G401.6 (cell line): ENCODE results near the gene ATP6V1G1.
"Not testable (repeated sequence)": the region's sequence is repeated elsewhere in the genome, so short reads cannot be mapped to it uniquely, and the experiment has no call there.

Experiments used
- FAIRE-seq: peaks from 2 replicates; lab custom pipeline; 2012; peaks lifted over from hg19 to GRCh38; lab: Jason Lieb, UNC

The ATP6V1G1 gene, protein sequence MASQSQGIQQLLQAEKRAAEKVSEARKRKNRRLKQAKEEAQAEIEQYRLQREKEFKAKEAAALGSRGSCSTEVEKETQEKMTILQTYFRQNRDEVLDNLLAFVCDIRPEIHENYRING

DNA sequence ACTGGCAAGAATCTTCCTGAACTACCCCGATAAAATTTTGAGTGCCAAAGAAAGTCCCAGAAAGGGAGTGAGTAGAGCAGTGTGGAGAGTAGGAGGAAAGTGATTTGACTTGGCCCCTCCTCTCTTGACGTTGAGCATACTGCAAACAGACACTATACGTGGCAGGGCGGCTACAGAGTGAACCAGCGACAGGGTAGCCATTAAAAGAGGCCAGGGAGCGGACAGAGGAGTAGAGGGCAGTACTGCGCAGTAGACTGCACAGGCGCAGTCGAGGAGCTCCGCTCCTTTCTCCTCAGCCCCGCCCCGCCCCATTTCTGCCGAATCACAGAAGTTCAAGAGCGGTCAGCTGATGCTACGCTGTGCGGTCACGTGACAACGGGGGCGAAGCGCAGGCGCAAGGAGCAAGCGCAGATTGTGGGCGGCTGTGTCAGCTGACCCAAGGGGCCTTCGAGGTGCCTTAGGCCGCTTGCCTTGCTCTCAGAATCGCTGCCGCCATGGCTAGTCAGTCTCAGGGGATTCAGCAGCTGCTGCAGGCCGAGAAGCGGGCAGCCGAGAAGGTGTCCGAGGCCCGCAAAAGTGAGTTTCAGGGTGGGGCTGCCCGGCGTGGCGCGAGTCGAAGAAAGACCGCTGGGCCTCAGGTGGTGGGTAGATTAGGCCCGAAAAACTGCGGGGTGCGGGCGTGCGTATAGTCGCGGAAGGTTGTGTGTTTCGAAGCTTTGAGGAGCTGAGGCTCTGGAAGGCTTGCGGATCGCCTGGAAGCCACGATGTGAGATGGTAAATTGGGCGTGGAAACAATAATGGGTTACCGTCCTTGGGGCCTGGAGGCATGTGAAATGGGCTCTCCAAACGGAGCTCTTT lies at the start of gene ATP6V1G1:
Gene ATP6V1G1, plus strand, starts transcription at position 425 of the 858 bp plus-strand sequence. Its CDS starts 70 bp downstream, at position 495.
- FAIRE-seq, result peak; percentile 97

DNA sequence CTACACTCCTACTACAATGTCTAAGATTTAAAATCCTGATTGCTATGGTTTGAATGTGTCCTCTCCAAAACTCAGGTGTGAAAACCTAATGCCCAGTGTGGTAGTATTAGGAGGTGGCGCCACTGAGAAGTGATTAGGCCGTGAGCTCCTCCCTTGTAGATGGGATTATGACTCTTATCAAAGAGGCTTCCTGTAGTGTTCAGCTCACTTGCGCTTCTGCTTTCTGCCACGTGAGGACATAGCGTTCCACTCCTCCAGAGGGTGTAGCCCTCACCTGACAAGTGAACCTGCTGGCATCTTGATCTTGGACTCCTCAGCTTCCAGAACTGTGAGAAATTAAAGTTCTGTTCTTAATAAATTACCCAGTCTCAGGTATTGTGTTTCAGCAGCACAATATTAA lies 49.3 kb upstream of the ATP6V1G1 start:
- FAIRE-seq, result no peak

DNA sequence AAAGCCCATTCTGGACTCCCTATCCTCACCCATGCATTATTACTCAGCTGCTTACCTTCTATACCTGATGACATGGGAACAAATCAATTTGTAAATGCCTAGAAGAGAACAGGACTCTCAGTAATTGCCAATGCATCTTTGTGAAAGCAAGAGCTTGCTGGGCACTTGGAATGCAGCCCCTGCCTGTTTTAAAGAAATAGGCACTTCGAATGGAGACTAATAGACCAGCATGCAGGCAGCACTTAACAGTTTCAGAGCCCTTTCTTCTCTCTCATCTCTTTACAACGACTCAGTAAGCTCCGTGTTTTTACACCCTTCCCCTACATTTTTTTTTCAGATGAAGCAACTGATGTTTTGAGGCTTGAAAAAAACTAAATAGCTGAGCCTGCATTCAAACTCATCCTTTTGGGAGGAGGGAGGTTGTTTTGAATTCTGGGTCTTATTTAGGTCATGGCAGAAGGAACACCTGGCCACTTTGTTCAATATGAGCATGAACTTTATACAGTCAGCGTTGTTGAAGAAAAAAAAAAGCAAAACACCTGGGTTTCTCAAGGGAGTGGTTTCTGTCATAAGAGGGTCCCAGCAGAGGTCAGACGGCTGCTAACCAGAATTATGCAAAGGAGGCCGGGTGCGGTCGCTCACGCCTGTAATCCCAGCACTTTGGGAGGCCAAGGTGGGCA lies 47.7 kb upstream of the ATP6V1G1 start:
- FAIRE-seq, result no peak

DNA sequence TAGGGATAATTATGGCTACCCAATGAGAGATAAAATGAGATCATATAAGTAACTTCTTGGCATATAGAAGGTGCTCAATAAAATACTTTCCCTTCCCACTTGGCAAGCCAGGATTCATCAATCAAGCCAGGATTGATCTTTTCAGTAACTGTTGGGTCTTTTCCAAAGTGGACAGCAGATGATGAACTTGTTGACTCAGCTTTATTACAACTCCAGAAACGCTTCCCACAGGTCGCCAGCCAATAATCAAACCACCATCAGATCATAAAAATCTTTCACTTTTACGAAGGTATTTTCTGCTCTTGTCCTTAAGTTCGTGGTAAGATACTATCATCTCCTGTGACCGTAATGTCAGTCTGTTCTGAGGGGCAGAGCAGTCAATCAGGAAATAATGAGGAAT lies 42.5 kb upstream of the ATP6V1G1 start:
- no peak for FAIRE-seq

DNA sequence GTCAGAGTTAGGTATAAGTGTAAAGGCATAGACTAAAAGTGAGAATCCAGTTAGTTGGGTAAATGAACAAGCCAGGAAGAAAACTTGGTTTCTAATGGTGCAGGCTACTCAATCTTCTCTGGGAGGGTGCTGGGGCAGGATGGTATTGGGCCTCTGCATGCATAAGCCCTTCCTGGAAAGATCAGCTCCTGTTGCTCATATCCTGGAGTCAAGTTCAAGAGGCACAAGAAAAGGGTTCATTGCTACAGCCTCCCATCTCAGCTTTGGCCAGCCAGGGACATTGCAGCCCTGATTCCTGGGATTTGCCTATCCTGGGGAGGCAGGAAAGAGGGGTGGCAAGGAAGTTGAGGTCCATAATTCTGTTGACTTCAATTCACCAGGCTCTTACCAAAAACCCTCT lies 40.7 kb upstream of the ATP6V1G1 start:
- no peak for FAIRE-seq

DNA sequence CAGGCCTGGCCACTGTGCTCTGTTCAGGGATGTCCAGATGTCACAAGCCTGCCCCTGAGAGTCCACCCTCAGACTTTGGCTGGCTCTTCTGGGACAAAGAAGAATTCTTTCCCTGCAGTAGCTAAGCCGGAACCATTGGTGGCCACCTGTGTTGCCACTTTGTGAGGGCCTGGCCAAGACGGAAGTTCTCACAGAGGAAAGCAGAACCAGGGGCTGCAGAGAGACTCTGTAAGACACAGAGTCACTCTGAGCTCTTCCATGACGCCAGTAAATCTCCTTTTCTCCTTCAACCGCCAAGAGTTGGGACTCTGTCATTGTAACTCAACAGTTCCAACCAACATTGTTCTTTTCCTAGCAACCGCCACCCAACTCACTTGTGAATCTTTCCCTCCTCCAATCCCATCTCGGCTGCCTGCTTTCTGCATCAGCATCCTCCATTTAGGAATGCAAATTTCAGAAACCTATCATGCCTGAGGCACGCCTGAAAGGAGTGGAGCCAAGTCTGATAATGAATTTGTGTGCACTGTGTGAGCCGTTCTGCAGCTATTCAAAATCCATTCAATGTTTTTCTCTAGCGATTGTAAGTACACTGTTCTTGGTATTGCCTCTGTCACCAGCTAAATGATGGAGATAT lies 37.8 kb upstream of the ATP6V1G1 start:
- no peak for FAIRE-seq

DNA sequence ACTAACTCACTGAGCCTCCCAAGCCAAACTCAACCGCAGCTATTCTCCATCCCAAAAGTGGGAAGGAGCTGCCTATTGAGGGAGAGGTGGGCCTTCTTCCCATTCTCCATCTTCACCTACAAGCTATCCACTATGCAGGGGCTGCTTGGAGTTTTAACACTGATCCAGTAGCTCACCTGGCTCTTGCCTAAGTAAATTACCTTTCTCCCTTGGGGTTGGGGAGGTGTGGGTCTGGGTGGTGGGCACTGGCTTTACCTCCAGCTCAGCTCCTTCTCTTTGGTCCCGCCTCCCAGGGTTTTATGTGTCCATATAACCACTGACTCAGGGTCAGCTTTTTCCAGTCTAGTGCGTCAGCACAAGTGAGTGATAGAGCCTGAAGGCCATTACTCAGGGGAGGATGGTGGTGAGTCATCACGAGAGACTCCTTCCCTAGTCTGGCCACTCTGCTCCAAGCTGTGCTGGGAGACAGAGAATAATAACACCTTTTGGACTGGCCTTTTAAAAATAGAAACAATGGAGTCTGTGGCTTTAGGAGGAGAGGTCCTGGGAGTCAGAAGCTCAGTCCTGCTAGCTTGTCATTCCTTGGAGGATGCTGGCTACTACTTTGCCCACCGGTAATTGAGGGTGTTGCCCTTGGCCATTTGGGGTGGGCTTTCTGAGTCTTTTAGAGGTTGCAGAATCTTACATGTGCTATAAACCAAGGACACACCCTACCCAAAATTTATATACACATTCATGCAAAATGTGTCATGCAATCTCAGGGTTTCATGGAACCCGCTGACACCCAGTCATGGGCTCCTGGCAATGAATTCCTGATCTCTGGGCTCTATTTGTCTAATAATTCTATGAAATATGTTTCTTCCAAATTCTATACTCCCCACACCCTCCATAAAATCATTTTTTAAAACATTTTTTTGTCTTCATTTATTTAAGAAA lies 35.6 kb upstream of the ATP6V1G1 start:
- FAIRE-seq, result peak; percentile 95

DNA sequence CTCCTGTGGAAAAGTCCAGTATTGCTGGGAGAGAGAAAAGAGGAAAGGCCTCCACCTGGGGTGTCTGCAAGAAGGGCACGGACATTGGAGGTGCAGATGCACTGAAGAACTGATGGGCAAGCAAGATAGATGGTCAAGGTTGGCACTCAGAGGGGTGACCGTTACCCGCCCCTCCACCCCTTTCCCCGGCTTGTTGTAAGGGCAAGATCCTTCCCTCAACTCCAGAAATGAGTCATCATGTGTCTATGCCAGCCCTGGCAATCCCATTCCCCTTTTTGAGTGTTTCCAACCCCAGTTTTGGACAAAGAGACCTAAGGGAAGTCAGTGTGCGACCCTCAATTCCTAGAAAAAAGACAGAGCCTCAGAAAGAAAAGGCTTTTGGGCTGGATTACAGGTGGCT lies 34.9 kb upstream of the ATP6V1G1 start:
- FAIRE-seq, result no peak

DNA sequence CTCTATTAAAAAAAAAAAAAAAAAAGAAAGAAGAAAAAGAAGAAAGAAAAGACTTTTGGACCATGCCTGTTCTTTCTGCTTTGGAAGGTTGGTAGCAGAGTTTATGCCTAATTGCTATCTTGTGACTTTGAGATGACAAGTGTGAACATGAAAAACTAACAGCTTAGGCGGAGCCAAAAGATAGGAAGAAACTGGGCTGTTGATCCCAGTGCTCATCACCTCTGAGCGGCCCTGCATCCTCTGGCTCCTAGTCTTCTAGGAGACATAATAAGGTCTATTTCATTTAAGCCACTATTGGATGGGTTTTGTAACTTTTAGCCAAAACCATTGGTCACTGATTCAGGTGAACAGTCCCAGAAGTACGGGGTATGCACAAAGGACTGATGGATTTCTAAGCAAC lies 34.4 kb upstream of the ATP6V1G1 start:
- no peak for FAIRE-seq

DNA sequence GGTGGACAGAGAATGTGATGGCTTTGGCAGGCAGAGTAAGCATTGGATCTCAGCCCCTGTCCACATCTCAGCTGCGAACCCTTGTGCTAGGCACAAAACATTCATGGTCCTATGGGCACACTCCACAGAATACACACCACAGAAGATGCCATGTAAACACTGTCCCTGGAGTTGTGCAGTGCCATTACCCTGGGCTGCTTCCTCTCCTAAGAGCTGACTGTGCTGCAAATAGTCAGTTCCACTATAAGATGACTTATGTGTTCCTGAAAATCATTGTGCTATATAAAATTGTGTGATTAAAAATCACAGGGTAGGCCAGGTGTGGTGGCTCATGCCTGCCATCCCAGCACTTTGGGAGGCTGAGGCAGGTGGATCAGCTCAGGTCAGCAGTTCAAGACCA lies 31.9 kb upstream of the ATP6V1G1 start:
- no peak for FAIRE-seq

DNA sequence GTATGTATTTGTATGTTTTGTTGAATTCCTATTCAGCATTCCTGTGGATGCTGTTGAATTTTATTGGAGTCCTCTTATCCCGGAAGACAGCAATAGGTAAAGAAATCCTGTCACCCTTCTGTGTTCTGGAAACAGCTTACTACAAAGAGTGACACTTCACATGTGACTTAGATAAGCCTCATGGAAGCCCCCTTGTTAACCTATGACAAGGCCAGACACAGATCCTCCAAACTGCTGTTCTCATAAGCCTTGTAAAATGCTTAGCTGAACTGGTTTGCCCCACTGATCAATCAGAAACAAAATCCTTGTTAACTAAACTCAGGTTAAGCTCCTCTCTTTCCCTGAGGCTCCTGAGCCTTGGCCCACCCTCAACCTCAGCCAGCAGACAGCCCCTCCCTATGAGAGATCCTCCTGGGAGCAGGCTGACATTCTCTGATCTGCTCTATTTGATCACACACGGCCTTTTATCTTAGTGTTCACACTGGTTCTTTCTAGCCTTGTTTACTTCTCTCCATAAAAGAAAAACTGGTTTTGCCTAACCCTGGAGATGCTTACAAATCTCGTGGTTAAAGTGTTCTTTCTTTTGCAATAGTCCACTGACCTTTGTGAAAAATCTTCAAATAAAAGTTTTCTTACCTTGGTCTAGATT lies 29.4 kb upstream of the ATP6V1G1 start:
- no peak for FAIRE-seq

DNA sequence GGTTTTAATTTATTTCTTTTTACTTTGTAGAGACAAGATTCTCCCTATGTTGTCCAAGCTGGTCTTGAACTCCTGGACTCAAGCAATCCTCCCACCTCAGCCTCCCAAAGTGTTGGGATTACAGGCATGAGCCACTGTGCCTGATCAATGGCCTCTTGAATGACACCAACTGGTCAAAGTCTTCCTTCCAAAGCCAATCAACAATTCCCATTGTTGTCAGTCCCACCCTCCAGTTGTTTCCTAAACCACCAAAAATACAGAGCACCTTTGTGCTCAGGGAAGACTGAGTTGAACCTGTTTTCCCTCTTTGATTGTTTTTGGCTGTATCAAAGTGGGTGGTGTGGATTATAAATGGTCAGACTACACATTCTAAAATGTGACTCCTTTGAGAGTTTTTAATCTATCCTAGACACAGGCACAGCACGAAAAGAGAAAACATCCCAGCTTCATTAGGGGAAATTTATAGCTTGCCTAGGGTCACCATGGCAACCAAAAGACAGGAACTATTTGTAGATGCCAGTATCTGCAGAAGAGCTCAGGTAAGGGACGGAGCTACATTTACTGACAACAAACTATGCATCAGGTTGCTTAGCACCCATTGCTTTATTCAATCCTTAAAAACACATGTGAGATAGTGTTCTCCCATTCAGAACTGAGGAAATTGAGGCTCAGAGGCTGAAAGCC lies 27.6 kb upstream of the ATP6V1G1 start:
- no peak for FAIRE-seq

DNA sequence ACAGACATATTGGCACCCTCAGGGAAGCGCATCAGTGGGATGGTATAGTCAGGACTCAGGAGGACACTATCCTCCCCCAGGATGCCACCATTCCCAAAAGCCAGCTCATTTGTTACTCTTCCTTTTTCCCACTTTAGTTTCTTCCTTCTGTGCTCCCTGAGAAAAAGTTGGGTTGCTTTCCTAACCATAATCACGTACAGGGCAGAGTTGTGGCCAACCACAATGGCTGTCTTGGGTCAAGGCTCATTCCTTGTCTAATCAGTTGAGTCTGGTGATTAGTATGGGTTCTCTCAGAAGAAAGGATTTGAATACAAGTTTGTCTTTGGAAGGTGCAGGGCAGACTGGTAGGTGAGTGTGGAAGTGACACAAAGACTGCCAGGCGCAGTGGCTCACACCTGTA lies 26.6 kb upstream of the ATP6V1G1 start:
- FAIRE-seq, result no peak

DNA sequence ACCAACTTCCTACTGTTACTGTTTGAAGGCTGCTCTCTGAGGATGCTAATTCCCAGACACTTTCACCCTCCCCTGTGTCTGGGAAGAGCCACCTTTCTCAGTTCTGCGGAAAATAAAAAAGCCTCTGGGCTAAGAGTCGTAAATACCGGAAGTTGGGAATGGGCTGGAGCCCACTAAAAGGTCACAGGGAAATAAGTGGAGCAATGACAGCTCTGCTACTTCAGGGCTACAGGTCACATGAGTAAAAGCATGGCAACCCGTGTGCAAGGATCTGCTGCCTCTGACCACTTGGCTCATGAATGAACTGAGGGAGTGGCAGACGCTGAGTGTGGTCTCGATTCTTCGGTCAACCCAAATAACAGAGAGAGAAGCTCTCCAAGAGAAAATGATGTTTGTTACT lies 25.8 kb upstream of the ATP6V1G1 start:
- no peak for FAIRE-seq

DNA sequence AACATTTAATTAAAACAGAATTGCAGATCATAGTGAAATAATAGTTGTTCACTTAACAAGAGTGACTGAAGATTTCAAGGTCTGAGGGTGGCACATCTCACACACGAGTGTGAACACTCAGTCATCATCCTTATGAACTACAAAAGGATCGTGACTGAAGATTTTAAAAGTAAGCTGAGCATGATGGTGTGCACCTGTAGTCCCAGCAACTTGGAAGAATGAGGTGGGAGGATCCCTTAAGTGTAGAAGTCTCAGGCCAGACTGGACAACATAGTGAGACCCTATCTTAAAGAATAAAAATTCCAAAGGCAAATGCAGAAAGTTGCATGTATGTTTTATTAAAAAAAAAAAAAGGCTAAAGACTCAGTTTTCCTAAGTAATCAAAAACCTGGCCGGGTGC lies 22.4 kb upstream of the ATP6V1G1 start:
- no peak for FAIRE-seq

DNA sequence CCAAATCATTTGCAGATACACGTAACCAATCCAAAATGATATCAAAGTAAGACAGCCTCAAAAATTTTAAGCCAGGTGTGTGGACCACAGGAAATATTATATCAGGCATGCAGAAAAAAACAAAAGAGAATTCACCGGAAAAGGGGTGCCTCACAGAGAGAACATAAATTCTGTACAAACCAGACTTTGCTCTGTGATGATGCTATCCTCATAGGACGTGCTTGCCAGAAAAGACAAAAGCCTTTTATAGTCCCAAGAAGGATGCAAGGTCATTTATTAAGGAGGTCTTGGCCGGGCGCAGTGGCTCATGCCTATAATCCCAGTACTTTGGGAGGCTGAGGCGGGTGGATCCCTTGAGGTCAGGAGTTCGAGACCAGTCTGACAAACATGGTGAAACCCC lies 16.8 kb upstream of the ATP6V1G1 start:
- FAIRE-seq, result no peak

DNA sequence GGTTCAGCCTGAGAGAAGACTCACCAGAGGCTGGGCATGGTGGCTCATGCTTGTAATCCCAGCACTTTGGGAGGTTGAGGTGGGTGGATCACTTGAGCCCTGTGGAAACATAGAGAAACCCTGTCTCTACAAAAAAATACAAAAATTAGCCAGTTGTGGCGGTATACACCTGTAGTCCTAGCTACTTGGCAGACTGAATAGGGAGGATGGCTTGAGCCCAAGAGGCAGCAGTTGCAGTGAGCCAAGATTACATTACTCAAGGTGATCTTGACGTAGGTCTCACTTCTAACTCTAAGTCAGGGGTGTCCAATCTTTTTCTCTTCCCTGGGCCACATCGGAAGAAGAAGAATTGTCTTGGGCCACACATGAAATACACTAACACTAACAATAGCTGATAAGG lies 16.2 kb upstream of the ATP6V1G1 start:
- FAIRE-seq, result no peak

DNA sequence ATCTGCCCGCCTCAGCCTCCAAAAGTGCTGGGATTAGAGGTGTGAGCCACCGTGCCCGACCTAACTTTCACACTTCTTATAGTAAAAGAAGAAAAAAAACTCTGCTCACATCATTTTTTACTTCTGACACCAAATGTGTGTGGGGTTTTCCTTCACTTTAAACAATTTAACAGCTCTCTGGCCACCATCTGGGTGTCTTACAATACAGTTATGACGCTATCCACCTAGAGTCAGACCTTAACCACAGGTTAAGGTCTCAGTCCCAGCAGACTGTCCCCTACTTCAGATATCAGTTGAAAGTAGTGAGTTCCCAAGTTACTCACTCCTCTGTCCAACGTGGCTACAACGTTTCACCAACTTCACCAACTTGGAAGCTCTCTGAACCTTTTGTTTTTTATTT lies 15.4 kb upstream of the ATP6V1G1 start:
- FAIRE-seq, result no peak

DNA sequence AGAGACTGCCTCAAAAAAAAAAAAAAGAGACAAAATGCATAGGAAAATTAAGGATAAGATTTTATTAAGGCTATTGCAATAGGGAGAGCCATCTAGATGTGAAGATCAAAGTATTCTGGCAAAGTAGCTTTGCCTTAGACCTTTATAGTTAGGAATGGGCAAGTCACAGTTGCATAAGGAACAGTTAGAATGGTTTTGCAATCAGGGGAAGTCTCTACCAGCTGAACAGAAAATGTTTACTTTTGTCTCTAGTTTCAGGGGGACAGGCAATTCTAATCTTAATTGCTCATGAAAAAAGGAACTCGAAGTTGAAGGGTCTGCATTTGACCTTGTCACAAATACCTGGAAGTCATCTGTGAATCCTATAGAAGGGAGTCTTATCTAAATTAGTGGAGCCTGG lies 13.1 kb upstream of the ATP6V1G1 start:
- FAIRE-seq, result no peak

DNA sequence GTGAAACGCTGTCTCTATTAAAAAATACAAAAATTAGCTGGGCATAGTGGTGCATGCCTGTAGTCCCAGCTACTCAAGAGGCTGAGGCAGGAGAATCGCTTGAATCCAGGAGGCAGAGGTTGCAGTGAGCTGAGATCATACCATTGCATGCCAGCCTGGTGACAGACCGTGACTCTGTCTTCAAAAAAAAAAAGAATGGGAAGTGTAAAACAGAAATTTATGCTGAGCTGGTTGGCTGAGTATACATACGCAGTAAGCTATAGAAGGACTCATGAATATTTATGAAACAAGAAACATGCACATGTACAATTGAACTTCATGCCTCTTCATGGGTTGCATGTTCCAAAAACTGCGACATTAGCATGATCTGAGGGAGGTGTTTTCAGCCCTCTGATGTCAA lies 10.8 kb upstream of the ATP6V1G1 start:
- FAIRE-seq, result not testable (repeated sequence)

DNA sequence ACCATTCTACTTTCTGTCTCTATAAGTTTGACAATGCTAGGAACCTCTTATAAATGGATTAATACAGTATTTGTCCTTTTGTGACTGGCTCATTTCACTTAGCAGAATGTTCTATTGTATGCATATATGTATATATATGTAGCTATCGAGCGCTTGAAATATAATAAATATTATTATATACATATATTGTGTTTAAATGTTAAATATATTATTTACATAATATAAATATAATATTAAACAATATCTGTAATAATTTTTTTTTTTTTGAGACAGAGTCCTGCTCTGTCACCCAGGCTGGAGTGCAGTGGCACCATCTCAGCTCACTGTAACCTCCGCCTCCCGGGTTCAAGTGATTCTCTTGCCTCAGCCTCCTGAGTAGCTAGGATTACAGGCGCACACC lies 9.4 kb upstream of the ATP6V1G1 start:
- FAIRE-seq, result not testable (repeated sequence)
